ENCODE data around the gene CARD9.

DNA sequence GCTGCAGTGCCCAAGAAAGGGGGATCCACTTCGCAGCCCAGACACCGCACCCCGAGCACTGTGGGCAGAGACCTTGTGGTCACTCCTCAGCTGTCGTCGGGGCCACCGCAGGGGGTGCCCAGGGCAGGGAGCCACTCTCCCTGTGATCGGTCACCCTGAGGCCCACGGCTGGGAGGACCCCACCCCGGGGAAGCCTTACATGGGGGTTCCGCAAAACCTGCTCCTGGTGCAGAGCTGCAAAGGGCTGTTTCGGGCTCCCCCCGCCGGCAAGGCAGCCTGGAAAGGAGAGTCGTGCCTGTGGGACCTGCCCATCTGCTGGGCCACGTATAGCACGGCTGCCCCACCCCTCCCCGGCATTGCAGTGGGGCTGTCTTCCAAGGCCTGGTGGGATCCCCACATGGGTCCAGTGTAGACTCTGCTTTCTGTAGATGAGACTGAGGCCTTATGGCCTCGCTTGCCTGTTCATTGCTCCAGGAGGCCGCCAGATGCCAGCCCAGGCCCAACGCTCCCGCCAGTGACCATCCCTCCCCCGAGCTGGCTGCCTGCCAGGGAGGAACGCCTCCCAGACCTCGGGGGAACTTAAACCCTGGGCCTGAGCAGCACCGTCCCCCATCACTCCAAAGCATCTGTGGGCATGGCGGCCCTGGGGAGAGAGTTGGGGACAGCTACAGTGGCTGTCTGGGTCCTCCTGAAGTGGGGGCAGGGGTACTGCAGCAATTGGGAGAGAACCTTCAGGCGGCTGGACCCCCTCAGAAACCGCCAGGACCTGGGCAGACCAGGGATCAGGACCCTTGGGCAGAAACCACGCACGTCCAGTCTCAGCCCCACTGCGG is 8.3 kb downstream of the CARD9 start:
- TF ChIP-seq, protein P1, sequence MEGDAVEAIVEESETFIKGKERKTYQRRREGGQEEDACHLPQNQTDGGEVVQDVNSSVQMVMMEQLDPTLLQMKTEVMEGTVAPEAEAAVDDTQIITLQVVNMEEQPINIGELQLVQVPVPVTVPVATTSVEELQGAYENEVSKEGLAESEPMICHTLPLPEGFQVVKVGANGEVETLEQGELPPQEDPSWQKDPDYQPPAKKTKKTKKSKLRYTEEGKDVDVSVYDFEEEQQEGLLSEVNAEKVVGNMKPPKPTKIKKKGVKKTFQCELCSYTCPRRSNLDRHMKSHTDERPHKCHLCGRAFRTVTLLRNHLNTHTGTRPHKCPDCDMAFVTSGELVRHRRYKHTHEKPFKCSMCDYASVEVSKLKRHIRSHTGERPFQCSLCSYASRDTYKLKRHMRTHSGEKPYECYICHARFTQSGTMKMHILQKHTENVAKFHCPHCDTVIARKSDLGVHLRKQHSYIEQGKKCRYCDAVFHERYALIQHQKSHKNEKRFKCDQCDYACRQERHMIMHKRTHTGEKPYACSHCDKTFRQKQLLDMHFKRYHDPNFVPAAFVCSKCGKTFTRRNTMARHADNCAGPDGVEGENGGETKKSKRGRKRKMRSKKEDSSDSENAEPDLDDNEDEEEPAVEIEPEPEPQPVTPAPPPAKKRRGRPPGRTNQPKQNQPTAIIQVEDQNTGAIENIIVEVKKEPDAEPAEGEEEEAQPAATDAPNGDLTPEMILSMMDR (conservative IDR thresholded peaks at IDR 0.05 in 1 of 2, IDR thresholded peaks at IDR 0.05 in 1 of 2; ENCODE audit: low read depth in 1 of 2, low read length in 2 of 2), result no peak
- no peak for TF ChIP-seq EZH2 (IDR thresholded peaks at IDR 0.05; ENCODE audit: low read length, missing control alignments)

All from fibroblast of lung (primary cell).